Heart left ventricle (tissue), 13 donors: ENCODE data around the gene LRRC46.

Experiments
- CTCF ChIP-seq, 12 donors: fragments of 200-600 bp; sonication (generic) in 4 of 12; IDR thresholded peaks; one replicate each; pipeline versions ENCODE4 v1.5.0 to v1.8.0; 2018 to 2022; ENCODE audit warnings: antibody characterized with exemption in 12 of 12, mild to moderate bottlenecking in 5 of 12
- POLR2A ChIP-seq, 2 donors: fragments of 450-650 bp; IDR thresholded peaks; one replicate each; pipeline ENCODE4 v1.6.1; 2017; ENCODE audit warnings: antibody characterized with exemption in 2 of 2, mild to moderate bottlenecking in 2 of 2, moderate library complexity in 2 of 2
- donor health status: ischemic (EF 13 %, LVEDD 7.1; RV severe dilation, severe dysfunction).
- donor health status: DM: no; HTN: yes; CAD: no.
- donor health status: DM: no; HTN: no; CAD: no.
- donor health status: ischemic (EF 25% LVEDD 6.9; RV normal size, moderate dysfunction).
- donor health status: ischemic (EF 25% LVEDD 5.7; RV mildly dilated, moderate dysfunction).
- donor health status: ischemic (EF 35%, LVEDD 5.7; RV mildly dilated, moderate dysfunction).
- donor health status: nonischemic (EF 11% LVEDD 7.7; RV severe dilation, severe dysfunction).
- donor health status: DM: yes; HTN: yes; CAD: no.
- donor health status: PGD.
- donor health status: ischemic (EF 29% LVEDD 5.4; RV normal size, mild dysfunction).
- donor health status: nonischemic (EF 23%, LVEDD 6.1; RV moderate dilation, normal function).

- no peak for TF ChIP-seq CTCF (IDR thresholded peaks at IDR 0.05)
- no peak for TF ChIP-seq POLR2A (IDR thresholded peaks at IDR 0.05)
Observed at GRCh38 chr17:47834756-47835155, 3.3 kb downstream of the LRRC46 start.
